T follicular helper cell (primary cell): Measurements from ENCODE around the gene SCG5.
A peak's percentile ranks its signal among the peaks of the same experiment; 100 is the strongest.
"Not testable (repeated sequence)": the region's sequence is repeated elsewhere in the genome, so short reads cannot be mapped to it uniquely, and the experiment has no call there.

Experiments
- DNase-seq: peaks from one replicate; pipeline ENCODE4 v3.0.0-alpha.2; 2020; ENCODE audit warnings: low read depth
- total RNA-seq, 2 experiments: gene quantifications; one replicate each; lab custom pipeline; 2026; lab: John Stamatoyannopoulos, UW

SCG5 gene
- 0 to 0.12 reads per million in 2 experiments for total RNA-seq

GRCh38 chr15:32641517-32642059, at the start of gene SCG5:
Gene SCG5 (plus strand): TSS chr15:32641710. CDS start chr15:32643593, 1,883 bp downstream.
- no peak for DNase-seq

- DNase-seq = not testable (repeated sequence)
These were observed 48.4 kb upstream of the SCG5 start, which contains the start of gene GOLGA8N for GRCh38 chr15:32593151-32593550. Gene GOLGA8N (plus strand): TSS chr15:32593456.

- DNase-seq = not testable (repeated sequence)
These were observed 32.0 kb upstream of the SCG5 start for GRCh38 chr15:32609518-32609917.

GRCh38 chr15:32610719-32611118, 30.8 kb upstream of the SCG5 start:
- not testable (repeated sequence) for DNase-seq

GRCh38 chr15:32614712-32615050, 26.8 kb upstream of the SCG5 start:
- DNase-seq = not testable (repeated sequence)

GRCh38 chr15:32615051-32615870, 26.2 kb upstream of the SCG5 start, which contains the start of gene ARHGAP11A:
Gene ARHGAP11A (plus strand): TSS chr15:32615504. CDS start chr15:32616212, 708 bp downstream.
- peak; percentile 76 for DNase-seq

- not testable (repeated sequence) for DNase-seq
These were observed 25.6 kb upstream of the SCG5 start for GRCh38 chr15:32615871-32616426.

- DNase-seq = no peak
These were observed 5.1 kb upstream of the SCG5 start for GRCh38 chr15:32636410-32636809.

- no peak for DNase-seq
These were observed 4.5 kb upstream of the SCG5 start for GRCh38 chr15:32636908-32637567.

GRCh38 chr15:32637704-32638103, 3.8 kb upstream of the SCG5 start:
- no peak for DNase-seq

GRCh38 chr15:32642667-32643435, 1.3 kb downstream of the SCG5 start:
- no peak for DNase-seq

- no peak for DNase-seq
These were observed 2.5 kb downstream of the SCG5 start for GRCh38 chr15:32643907-32644445.

GRCh38 chr15:32646291-32646690, 4.8 kb downstream of the SCG5 start:
- DNase-seq = no peak

- DNase-seq = no peak
These were observed 7.8 kb downstream of the SCG5 start for GRCh38 chr15:32649342-32649741.

GRCh38 chr15:32651229-32651837, 9.8 kb downstream of the SCG5 start:
- peak; percentile 12 for DNase-seq

- DNase-seq = no peak
These were observed 10.7 kb downstream of the SCG5 start for GRCh38 chr15:32652178-32652577.

- no peak for DNase-seq
These were observed 14.6 kb downstream of the SCG5 start for GRCh38 chr15:32656091-32656490.

- no peak for DNase-seq
These were observed 15.0 kb downstream of the SCG5 start for GRCh38 chr15:32656496-32656895.

- no peak for DNase-seq
These were observed 15.8 kb downstream of the SCG5 start for GRCh38 chr15:32657198-32657883.

- DNase-seq = no peak
These were observed 16.4 kb downstream of the SCG5 start for GRCh38 chr15:32657941-32658340.
